Muscle of arm (tissue), 14 donors: ENCODE results near the gene DNAL1. TPM values are rescaled to one million over a fixed set of nuclear protein-coding genes. Genes with fewer than 3 reads are reported as not detected.

Experiments
- DNase-seq: peaks from one replicate; pipeline ENCODE4 v3.0.0-alpha.2; 2013
- long read RNA-seq, 11 donors: transcript quantifications; one replicate each; lab custom pipeline, GENCODE V29; 2026
- polyA plus RNA-seq, 12 donors: library from polyadenylated mRNA; unstranded; fragments of 120-200 nt; gene quantifications; one replicate each; pipeline ENCODE4 v1.2.1, GENCODE V29; 2013; ENCODE audit not compliant: insufficient read length in 12 of 12

Gene DNAL1
- polyA plus RNA-seq, result 10 to 100 TPM in 5 of 12 donors, 1 to 10 TPM in 6, not detected in 1; 7.5 to 13.1 (median 9.2) TPM
- long read RNA-seq, donor 1, full-length matches to known transcripts, result 1 of 1 reads
- long read RNA-seq, donor 1, partial matches to known transcripts, result 0 of 1 reads
- long read RNA-seq, donor 1, other reads (novel, unspliced or antisense), result 0 of 1 reads
- long read RNA-seq, donor 2, full-length matches to known transcripts, result 3 of 3 reads
- long read RNA-seq, donor 2, partial matches to known transcripts, result 0 of 3 reads
- long read RNA-seq, donor 2, other reads (novel, unspliced or antisense), result 0 of 3 reads
- long read RNA-seq, donor 3, result 0 reads
- long read RNA-seq, donor 4, full-length matches to known transcripts, result 1 of 1 reads
- long read RNA-seq, donor 4, partial matches to known transcripts, result 0 of 1 reads
- long read RNA-seq, donor 4, other reads (novel, unspliced or antisense), result 0 of 1 reads
- long read RNA-seq, donor 5, result 0 reads
- long read RNA-seq, donor 6, result 0 reads
- long read RNA-seq, donor 7, result 0 reads
- long read RNA-seq, donor 8, full-length matches to known transcripts, result 2 of 2 reads
- long read RNA-seq, donor 8, partial matches to known transcripts, result 0 of 2 reads
- long read RNA-seq, donor 8, other reads (novel, unspliced or antisense), result 0 of 2 reads
- long read RNA-seq, donor 9, full-length matches to known transcripts, result 2 of 2 reads
- long read RNA-seq, donor 9, partial matches to known transcripts, result 0 of 2 reads
- long read RNA-seq, donor 9, other reads (novel, unspliced or antisense), result 0 of 2 reads
- long read RNA-seq, donor 10, full-length matches to known transcripts, result 3 of 3 reads
- long read RNA-seq, donor 10, partial matches to known transcripts, result 0 of 3 reads
- long read RNA-seq, donor 10, other reads (novel, unspliced or antisense), result 0 of 3 reads
- long read RNA-seq, donor 11, full-length matches to known transcripts, result 2 of 2 reads
- long read RNA-seq, donor 11, partial matches to known transcripts, result 0 of 2 reads
- long read RNA-seq, donor 11, other reads (novel, unspliced or antisense), result 0 of 2 reads

GRCh38 chr14:73644531-73645247, at the start of gene DNAL1:
TSS of gene DNAL1 (plus strand) at chr14:73644986. CDS start at chr14:73645040, 54 bp downstream.
- peak; percentile 95 for DNase-seq

- no peak for DNase-seq
These were observed 45.3 kb upstream of the DNAL1 start for GRCh38 chr14:73599499-73599898.

GRCh38 chr14:73602994-73603393, 41.8 kb upstream of the DNAL1 start:
- no peak for DNase-seq

GRCh38 chr14:73606271-73606670, 38.5 kb upstream of the DNAL1 start:
- DNase-seq, result no peak

GRCh38 chr14:73607241-73607640, 37.5 kb upstream of the DNAL1 start:
- DNase-seq, result no peak

GRCh38 chr14:73610687-73611086, 34.1 kb upstream of the DNAL1 start:
- DNase-seq, result no peak

- peak; percentile 71 for DNase-seq
These were observed 32.3 kb upstream of the DNAL1 start, which contains the start of gene ACOT6 for GRCh38 chr14:73612339-73613045. TSS of gene ACOT6 (plus strand) at chr14:73612517. CDS start at chr14:73612572, 55 bp downstream.

GRCh38 chr14:73613046-73613383, 31.8 kb upstream of the DNAL1 start:
- no peak for DNase-seq

- no peak for DNase-seq
These were observed 31.3 kb upstream of the DNAL1 start for GRCh38 chr14:73613419-73613963.

GRCh38 chr14:73616831-73617230, 28.0 kb upstream of the DNAL1 start:
- no peak for DNase-seq

- DNase-seq, result no peak
These were observed 25.3 kb upstream of the DNAL1 start for GRCh38 chr14:73619524-73619923.

- DNase-seq, result no peak
These were observed 24.5 kb upstream of the DNAL1 start for GRCh38 chr14:73620268-73620667.

GRCh38 chr14:73623504-73624054, 21.2 kb upstream of the DNAL1 start:
- no peak for DNase-seq

GRCh38 chr14:73625706-73626105, 19.1 kb upstream of the DNAL1 start:
- no peak for DNase-seq

- DNase-seq, result no peak
These were observed 17.6 kb upstream of the DNAL1 start for GRCh38 chr14:73627151-73627558.

GRCh38 chr14:73630009-73630780, 14.6 kb upstream of the DNAL1 start:
- no peak for DNase-seq

GRCh38 chr14:73633116-73634010, 11.4 kb upstream of the DNAL1 start:
- peak; percentile 77 for DNase-seq
